ENCODE measurements around the gene DLEC1.

Gene DLEC1

GRCh38 chr3:38163841-38164642, 125.0 kb downstream of the DLEC1 start:
- no peak for DNase-seq

- no peak for DNase-seq
These were observed 125.6 kb downstream of the DLEC1 start for GRCh38 chr3:38164643-38164951.

- peak; percentile 96 for DNase-seq
These were observed 126.1 kb downstream of the DLEC1 start, which contains the start of gene OXSR1 for GRCh38 chr3:38164952-38165721. Gene OXSR1, plus strand, starts transcription at chr3:38165537. Its CDS starts 340 bp downstream, at chr3:38165877.

- DNase-seq: peak; percentile 58
These were observed 126.8 kb downstream of the DLEC1 start for GRCh38 chr3:38165722-38166387.

- no peak for DNase-seq
These were observed 128.6 kb downstream of the DLEC1 start for GRCh38 chr3:38167591-38167990.

GRCh38 chr3:38168151-38169026, 129.4 kb downstream of the DLEC1 start:
- no peak for DNase-seq

GRCh38 chr3:38169027-38169317, 130.0 kb downstream of the DLEC1 start:
- DNase-seq: no peak

GRCh38 chr3:38170722-38171121, 131.7 kb downstream of the DLEC1 start:
- DNase-seq: no peak

GRCh38 chr3:38171622-38172021, 132.6 kb downstream of the DLEC1 start:
- no peak for DNase-seq

All from DMS53 (cell line).